Measurements from ENCODE around the gene ITPRIPL1. TPM values are rescaled to one million over a fixed set of nuclear protein-coding genes. Genes with fewer than 3 reads are reported as not detected.

Gene ITPRIPL1
- total and polyA plus RNA-seq, 2 of the 4 experiments (the other 2 are of a cell fraction), result 0.84 to 1.1 TPM

DNA sequence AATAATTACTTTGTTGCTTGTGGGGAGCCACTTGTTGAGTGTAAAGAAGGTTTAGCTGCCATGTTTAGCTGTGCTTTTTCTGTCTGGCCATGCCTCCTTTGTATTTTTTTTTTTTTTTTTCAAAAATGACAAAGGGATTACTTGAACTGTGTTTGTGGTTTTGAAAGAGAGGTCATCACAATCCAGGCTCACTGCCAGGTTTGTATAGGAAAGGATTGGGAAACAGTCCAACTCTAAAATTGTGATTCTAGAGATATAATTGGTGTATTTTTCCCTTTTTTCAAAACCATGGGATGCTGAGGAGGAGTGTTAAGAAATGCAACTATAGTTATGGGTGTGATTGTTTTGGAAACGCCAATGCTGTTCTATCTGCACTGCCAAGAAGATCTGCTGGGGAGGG, 4.3 kb downstream of the ITPRIPL1 start:
- no peaks in the 10 kb centered on the region; the same call in 1 of the 2 replicates for H3K36me3 ChIP-seq (ENCODE audit: control insufficient read depth, insufficient read depth, low read length)
- no peak overlapping the region for H3K56ac ChIP-seq (ENCODE audit: extremely low read depth, insufficient read depth, low read length)
- peaks cover 18% of the 10 kb centered on the region for H3K27me3 ChIP-seq (ENCODE audit: control insufficient read depth, insufficient read depth, low read length)
- no peak overlapping the region for H3K9ac ChIP-seq (ENCODE audit: low read depth, low read length)
- H3K27ac ChIP-seq (ENCODE audit: insufficient read depth, low read length), result peak overlapping the region; percentile 45; the same call in 1 of the 2 replicates
- no peak overlapping the region for H3K4me2 ChIP-seq (ENCODE audit: low read depth, low read length)
- H3K9me1 ChIP-seq (ENCODE audit: insufficient read depth, low read length), result peaks cover 10% of the 10 kb centered on the region
- H3K4me3 ChIP-seq (ENCODE audit: insufficient read depth, low read depth, low read length), result no peak overlapping the region
- no CpG with 5 or more reads among the region's 1 CpG for WGBS, 2 experiments (ENCODE audit: extremely low coverage in 2 of 2, insufficient read length in 1 of 2)
- intact Hi-C loops (cut with micrococcal nuclease), result no loop called here
- H2BK15ac ChIP-seq (ENCODE audit: low read depth, low read length), result no peak overlapping the region
- H3K14ac ChIP-seq (replicated peaks; ENCODE audit: low read depth, low read length), result no peak overlapping the region
- H2BK120ac ChIP-seq (ENCODE audit: low read depth, low read length), result no peak overlapping the region
- H4K8ac ChIP-seq (ENCODE audit: low read depth in 2 of 2, low read length in 2 of 2), result no peak overlapping the region
- no peak overlapping the region for H4K91ac ChIP-seq (ENCODE audit: insufficient read depth, low read depth, low read length)
- no peaks in the 10 kb centered on the region for H3K9me3 ChIP-seq (ENCODE audit: control insufficient read depth, insufficient read depth, low read length)
- CTCF ChIA-PET, result no interaction called here
- no peak overlapping the region for H3K4ac ChIP-seq (ENCODE audit: low read depth, low read length)
- no peak for ATAC-seq (ENCODE audit: low read depth)
- dilution Hi-C loops (cut with HindIII; ENCODE audit: low sequenced_read_pairs, unreplicated experiment), result no loop called here
- BruUV-seq (replicated peaks), result no TSS peak
- no peak overlapping the region for H2BK5ac ChIP-seq (ENCODE audit: low read depth, low read length, poor library complexity, severe bottlenecking)
- no peak overlapping the region for H3K23ac ChIP-seq (ENCODE audit: low read depth, low read length)
- H2AFZ ChIP-seq (replicated peaks; ENCODE audit: low read length, poor library complexity), result no peak overlapping the region
- H3K79me1 ChIP-seq (ENCODE audit: low read depth in 1 of 2, low read length in 2 of 2), result peaks cover 0 to 9% of the 10 kb centered on the region in 2 experiments; a peak in 1 of 4 replicates
- no peak overlapping the region for H2AK9ac ChIP-seq (replicated peaks; ENCODE audit: low read depth, low read length, poor library complexity)
- TF ChIP-seq RAD21 (IDR thresholded peaks at IDR 0.05; ENCODE audit: low read length), result no peak
- TF ChIP-seq SMC3 (IDR thresholded peaks at IDR 0.05; ENCODE audit: low read depth, low read length), result no peak
- TF ChIP-seq MXI1 (IDR thresholded peaks at IDR 0.05; ENCODE audit: borderline replicate concordance, low read depth, low read length), result no peak
- no peak for TF ChIP-seq MAFK (IDR thresholded peaks at IDR 0.05; ENCODE audit: low read depth, low read length)
- TF ChIP-seq RFX5 (IDR thresholded peaks at IDR 0.05; ENCODE audit: low read depth, low read length), result no peak
- no peak for TF ChIP-seq NFE2L2 (IDR thresholded peaks at IDR 0.05; ENCODE audit: low read depth, low read length)
- no peak for TF ChIP-seq CEBPB (IDR thresholded peaks at IDR 0.05; ENCODE audit: low read depth, low read length)
- TF ChIP-seq, protein P1, sequence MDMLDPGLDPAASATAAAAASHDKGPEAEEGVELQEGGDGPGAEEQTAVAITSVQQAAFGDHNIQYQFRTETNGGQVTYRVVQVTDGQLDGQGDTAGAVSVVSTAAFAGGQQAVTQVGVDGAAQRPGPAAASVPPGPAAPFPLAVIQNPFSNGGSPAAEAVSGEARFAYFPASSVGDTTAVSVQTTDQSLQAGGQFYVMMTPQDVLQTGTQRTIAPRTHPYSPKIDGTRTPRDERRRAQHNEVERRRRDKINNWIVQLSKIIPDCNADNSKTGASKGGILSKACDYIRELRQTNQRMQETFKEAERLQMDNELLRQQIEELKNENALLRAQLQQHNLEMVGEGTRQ (IDR thresholded peaks at IDR 0.05; ENCODE audit: low read depth, low read length), result no peak
- no peak for TF ChIP-seq FOS (IDR thresholded peaks at IDR 0.05; ENCODE audit: low read depth, low read length)
- no peak for TF ChIP-seq BHLHE40 (IDR thresholded peaks at IDR 0.05; ENCODE audit: low read depth, low read length)
- no peak for TF ChIP-seq CHD1 (IDR thresholded peaks at IDR 0.05; ENCODE audit: low read depth, low read length)
- peaks cover 10% of the 10 kb centered on the region for H3K4me1 ChIP-seq (ENCODE audit: control insufficient read depth, insufficient read depth, low read length)
- no peak overlapping the region; the same call in 1 of the 2 replicates for H3K18ac ChIP-seq (ENCODE audit: low read depth, low read length)
- peak; percentile 48 for DNase-seq
- POLR2A ChIA-PET (ENCODE audit: unreplicated experiment), result no interaction called here
- no peak overlapping the region for H2BK20ac ChIP-seq (ENCODE audit: low read depth, low read length)
- no peaks in the 10 kb centered on the region for H4K20me1 ChIP-seq (ENCODE audit: insufficient read depth, low read length)
- in situ Hi-C loops (cut with MboI; ENCODE audit: low sequenced_read_pairs), result no loop called here
- H4K5ac ChIP-seq (ENCODE audit: low read depth, low read length), result no peak overlapping the region; the same call in 1 of the 2 replicates
- H2AK5ac ChIP-seq (ENCODE audit: low read depth, low read length), result no peak overlapping the region
